Measurements from ENCODE around the gene C1orf159.

Gene C1orf159

GRCh38 chr1:1146596-1146995, 30.7 kb upstream of the C1orf159 start:
- no peak overlapping the region for H2BK120ac ChIP-seq (ENCODE audit: low read depth, low read length)

GRCh38 chr1:1146026-1146425, 30.1 kb upstream of the C1orf159 start:
- no peak overlapping the region for H3K27ac ChIP-seq (ENCODE audit: low read length, poor library complexity, severe bottlenecking)
- no peak overlapping the region for H2AFZ ChIP-seq (ENCODE audit: low read depth, low read length)
- no peak overlapping the region for H4K8ac ChIP-seq (ENCODE audit: low read length)
- no peak overlapping the region for H3K9ac ChIP-seq (ENCODE audit: low read length)
- H3K4ac ChIP-seq (ENCODE audit: low read depth in 1 of 2, low read length in 2 of 2) = no peak overlapping the region
- no peak overlapping the region for H3K4me2 ChIP-seq (ENCODE audit: low read length, poor library complexity, severe bottlenecking)
- peaks cover 0 to 36% of the 10 kb centered on the region in 2 experiments for H3K27me3 ChIP-seq (ENCODE audit: control insufficient read depth in 1 of 2, insufficient read depth in 1 of 2, low read length in 2 of 2)
- WGBS = 86% methylated on average over 14 of the region's 14 CpGs
- no peak overlapping the region for H3K23ac ChIP-seq (ENCODE audit: low read length in 2 of 2)
- no peak overlapping the region for H3K4me3 ChIP-seq (ENCODE audit: insufficient read depth in 1 of 2, low read depth in 1 of 2, low read length in 2 of 2)
- no peak for DNase-seq
- no peaks in the 10 kb centered on the region for H3K9me3 ChIP-seq (ENCODE audit: control insufficient read depth, low read length)
- peaks cover 2% of the 10 kb centered on the region for H3K79me1 ChIP-seq (replicated peaks; ENCODE audit: low read length, poor library complexity, severe bottlenecking)
- H3K14ac ChIP-seq (ENCODE audit: low read length in 2 of 2) = no peak overlapping the region
- no peak overlapping the region for H2BK5ac ChIP-seq (ENCODE audit: low read depth, low read length, poor library complexity, severe bottlenecking)
- H3K36me3 ChIP-seq (ENCODE audit: control insufficient read depth in 1 of 2, insufficient read depth in 2 of 2, low read depth in 1 of 2, low read length in 2 of 2) = peaks cover 0 to 33% of the 10 kb centered on the region in 2 experiments
- H4K91ac ChIP-seq (ENCODE audit: low read length) = no peak overlapping the region
- H2BK15ac ChIP-seq (ENCODE audit: low read depth, poor library complexity, severe bottlenecking) = no peak overlapping the region
- H3K18ac ChIP-seq (ENCODE audit: low read depth in 1 of 2, low read length in 2 of 2) = no peak overlapping the region
- no peak overlapping the region for H2BK12ac ChIP-seq (ENCODE audit: low read length in 2 of 2)
- no peak overlapping the region for H2BK120ac ChIP-seq (ENCODE audit: low read depth, low read length)
- H3K4me1 ChIP-seq (ENCODE audit: control insufficient read depth, insufficient read depth, low read depth, low read length) = peaks cover 23% of the 10 kb centered on the region
- no peak overlapping the region for H2AK5ac ChIP-seq (ENCODE audit: low read length, severe bottlenecking)

More at GRCh38 chr1:1146596-1146995, 30.7 kb upstream of the C1orf159 start:
- no peak overlapping the region for H3K4me2 ChIP-seq (ENCODE audit: low read length, poor library complexity, severe bottlenecking)
- H3K4me3 ChIP-seq (ENCODE audit: insufficient read depth in 1 of 2, low read depth in 1 of 2, low read length in 2 of 2) = no peak overlapping the region
- no peak overlapping the region for H2AK5ac ChIP-seq (ENCODE audit: low read length, severe bottlenecking)
- no peak overlapping the region for H2BK5ac ChIP-seq (ENCODE audit: low read depth, low read length, poor library complexity, severe bottlenecking)
- no peak overlapping the region for H3K9ac ChIP-seq (ENCODE audit: low read length)
- no peak overlapping the region for H2BK12ac ChIP-seq (ENCODE audit: low read length in 2 of 2)
- H3K23ac ChIP-seq (ENCODE audit: low read length in 2 of 2) = no peak overlapping the region
- H3K27ac ChIP-seq (ENCODE audit: low read length, poor library complexity, severe bottlenecking) = no peak overlapping the region
- no peak overlapping the region for H3K14ac ChIP-seq (ENCODE audit: low read length in 2 of 2)
- H3K9me3 ChIP-seq (ENCODE audit: control insufficient read depth, low read length) = no peaks in the 10 kb centered on the region
- peaks cover 23% of the 10 kb centered on the region for H3K4me1 ChIP-seq (ENCODE audit: control insufficient read depth, insufficient read depth, low read depth, low read length)
- no peak overlapping the region for H3K18ac ChIP-seq (ENCODE audit: low read depth in 1 of 2, low read length in 2 of 2)
- no peak for DNase-seq
- H3K79me1 ChIP-seq (replicated peaks; ENCODE audit: low read length, poor library complexity, severe bottlenecking) = peaks cover 1% of the 10 kb centered on the region
- no peak overlapping the region for H4K91ac ChIP-seq (ENCODE audit: low read length)
- H3K27me3 ChIP-seq (ENCODE audit: control insufficient read depth in 1 of 2, insufficient read depth in 1 of 2, low read length in 2 of 2) = peaks cover 0 to 35% of the 10 kb centered on the region in 2 experiments
- no peak overlapping the region for H2BK15ac ChIP-seq (ENCODE audit: low read depth, poor library complexity, severe bottlenecking)
- WGBS = 92% methylated on average over 15 of the region's 15 CpGs
- H4K8ac ChIP-seq (ENCODE audit: low read length) = no peak overlapping the region
- no peak overlapping the region for H3K4ac ChIP-seq (ENCODE audit: low read depth in 1 of 2, low read length in 2 of 2)
- no peak overlapping the region for H2AFZ ChIP-seq (ENCODE audit: low read depth, low read length)
- peaks cover 0 to 34% of the 10 kb centered on the region in 2 experiments for H3K36me3 ChIP-seq (ENCODE audit: control insufficient read depth in 1 of 2, insufficient read depth in 2 of 2, low read depth in 1 of 2, low read length in 2 of 2)

GRCh38 chr1:1145547-1145914, 29.6 kb upstream of the C1orf159 start:
- no peak overlapping the region for H3K4me2 ChIP-seq (ENCODE audit: low read length, poor library complexity, severe bottlenecking)
- no peak overlapping the region for H3K14ac ChIP-seq (ENCODE audit: low read length in 2 of 2)
- no peak overlapping the region for H2AK5ac ChIP-seq (ENCODE audit: low read length, severe bottlenecking)
- H3K4ac ChIP-seq (ENCODE audit: low read depth in 1 of 2, low read length in 2 of 2) = no peak overlapping the region
- no peaks in the 10 kb centered on the region for H3K9me3 ChIP-seq (ENCODE audit: control insufficient read depth, low read length)
- WGBS = 88% methylated on average over 9 of the region's 9 CpGs
- DNase-seq = no peak
- H2AFZ ChIP-seq (ENCODE audit: low read depth, low read length) = no peak overlapping the region
- no peak overlapping the region for H3K23ac ChIP-seq (ENCODE audit: low read length in 2 of 2)
- H2BK15ac ChIP-seq (ENCODE audit: low read depth, poor library complexity, severe bottlenecking) = no peak overlapping the region
- H4K8ac ChIP-seq (ENCODE audit: low read length) = no peak overlapping the region
- peaks cover 0 to 36% of the 10 kb centered on the region in 2 experiments for H3K27me3 ChIP-seq (ENCODE audit: control insufficient read depth in 1 of 2, insufficient read depth in 1 of 2, low read length in 2 of 2)
- H3K18ac ChIP-seq (ENCODE audit: low read depth in 1 of 2, low read length in 2 of 2) = no peak overlapping the region
- H3K27ac ChIP-seq (ENCODE audit: low read length, poor library complexity, severe bottlenecking) = no peak overlapping the region
- H2BK5ac ChIP-seq (ENCODE audit: low read depth, low read length, poor library complexity, severe bottlenecking) = no peak overlapping the region
- peaks cover 23% of the 10 kb centered on the region for H3K4me1 ChIP-seq (ENCODE audit: control insufficient read depth, insufficient read depth, low read depth, low read length)
- H3K36me3 ChIP-seq (ENCODE audit: control insufficient read depth in 1 of 2, insufficient read depth in 2 of 2, low read depth in 1 of 2, low read length in 2 of 2) = peaks cover 0 to 33% of the 10 kb centered on the region in 2 experiments
- H3K9ac ChIP-seq (ENCODE audit: low read length) = no peak overlapping the region
- no peak overlapping the region for H2BK12ac ChIP-seq (ENCODE audit: low read length in 2 of 2)
- peaks cover 4% of the 10 kb centered on the region for H3K79me1 ChIP-seq (replicated peaks; ENCODE audit: low read length, poor library complexity, severe bottlenecking)
- H2BK120ac ChIP-seq (ENCODE audit: low read depth, low read length) = no peak overlapping the region
- H3K4me3 ChIP-seq (ENCODE audit: insufficient read depth in 1 of 2, low read depth in 1 of 2, low read length in 2 of 2) = no peak overlapping the region
- no peak overlapping the region for H4K91ac ChIP-seq (ENCODE audit: low read length)

- Histone ChIP-seq H2AFZ (ENCODE audit: low read depth, low read length) (no peak overlapping the region), H3K4me1 (ENCODE audit: control insufficient read depth, insufficient read depth, low read depth, low read length) (peaks cover 19% of the 10 kb centered on the region), H3K79me1 (replicated peaks; ENCODE audit: low read length, poor library complexity, severe bottlenecking) (peaks cover 4% of the 10 kb centered on the region), H3K14ac (ENCODE audit: low read length in 2 of 2) (no peak overlapping the region), H2BK5ac (ENCODE audit: low read depth, low read length, poor library complexity, severe bottlenecking) (peak overlapping the region; percentile 11), H3K18ac (ENCODE audit: low read depth in 1 of 2, low read length in 2 of 2) (no peak overlapping the region), H3K23ac (ENCODE audit: low read length in 2 of 2) (no peak overlapping the region), H3K4me2 (ENCODE audit: low read length, poor library complexity, severe bottlenecking) (no peak overlapping the region), H3K27ac (ENCODE audit: low read length, poor library complexity, severe bottlenecking) (no peak overlapping the region), H3K9me3 (ENCODE audit: control insufficient read depth, low read length) (no peaks in the 10 kb centered on the region), H4K91ac (ENCODE audit: low read length) (no peak overlapping the region), H3K27me3 (ENCODE audit: control insufficient read depth in 1 of 2, insufficient read depth in 1 of 2, low read length in 2 of 2) (peaks cover 0 to 36% of the 10 kb centered on the region in 2 experiments), H2BK12ac (ENCODE audit: low read length in 2 of 2) (no peak overlapping the region), H3K36me3 (ENCODE audit: control insufficient read depth in 1 of 2, insufficient read depth in 2 of 2, low read depth in 1 of 2, low read length in 2 of 2) (peaks cover 0 to 33% of the 10 kb centered on the region in 2 experiments), H3K4ac (ENCODE audit: low read depth in 1 of 2, low read length in 2 of 2) (peak overlapping the region in 1 of 2 experiments; percentile 13), H3K4me3 (ENCODE audit: insufficient read depth in 1 of 2, low read depth in 1 of 2, low read length in 2 of 2) (no peak overlapping the region), H2BK15ac (ENCODE audit: low read depth, poor library complexity, severe bottlenecking) (no peak overlapping the region), H2AK5ac (ENCODE audit: low read length, severe bottlenecking) (no peak overlapping the region), H3K9ac (ENCODE audit: low read length) (no peak overlapping the region), H4K8ac (ENCODE audit: low read length) (no peak overlapping the region), H2BK120ac (ENCODE audit: low read depth, low read length) (no peak overlapping the region)
- WGBS = 86% methylated on average over 31 of the region's 32 CpGs
- DNase-seq = no peak
Measured at GRCh38 chr1:1144843-1145546, 29.1 kb upstream of the C1orf159 start.
